Gastrocnemius medialis (tissue), 4 donors: Measurements from ENCODE around the gene TTPAL. TPM values are rescaled to one million over a fixed set of nuclear protein-coding genes. Genes with fewer than 3 reads are reported as not detected.

Experiments used
- ATAC-seq, 2 donors: fragments of 150-250 bp; one replicate each; pipeline ENCODE4 v1.9.1; 2016
- DNase-seq, 2 donors: peaks; one replicate each; pipeline ENCODE4 v3.0.0-alpha.2; 2019
- H3K27ac ChIP-seq, 4 donors: fragments of 200-600 bp; sonication (generic); 1 replicate in 1 of 4; 2 replicates in 3 of 4; pipeline ENCODE4 v1.5.1; 2016 to 2018; ENCODE audit warnings: mild to moderate bottlenecking in 2 of 4, moderate library complexity in 1 of 4
- H3K27me3 ChIP-seq, 3 donors: fragments of 200-600 bp; sonication (generic) in 2 of 3; 1 replicate in 1 of 3; 2 replicates in 2 of 3; pipeline versions ENCODE4 v1.5.1 to v1.6.0; 2016 to 2019; ENCODE audit warnings: mild to moderate bottlenecking in 1 of 3, moderate library complexity in 1 of 3
- H3K36me3 ChIP-seq, 2 donors: fragments of 200-600 bp; sonication (generic) in 1 of 2; one replicate each; pipeline ENCODE4 v1.5.1; 2017 to 2018
- H3K4me1 ChIP-seq, 2 donors: fragments of 200-600 bp; sonication (generic) in 1 of 2; one replicate each; pipeline ENCODE4 v1.5.1; 2016 to 2017; ENCODE audit warnings: mild to moderate bottlenecking in 2 of 2
- H3K4me3 ChIP-seq, 4 donors: fragments of 200-600 bp; sonication (generic) in 3 of 4; 1 replicate in 1 of 4; 2 replicates in 3 of 4; pipeline ENCODE4 v1.5.1; 2016 to 2019; ENCODE audit warnings: mild to moderate bottlenecking in 2 of 4
- H3K9me3 ChIP-seq, 3 donors: fragments of 200-600 bp; sonication (generic) in 2 of 3; 1 replicate in 1 of 3; 2 replicates in 2 of 3; pipeline ENCODE4 v1.5.1; 2016 to 2019
- CTCF ChIP-seq, 5 experiments: fragments of 450-650 bp in 3 of 5; fragments of 200-600 bp in 2 of 5; sonication (generic) in 2 of 5; IDR thresholded peaks in 4 of 5; conservative IDR thresholded peaks in 1 of 5; 1 replicate in 4 of 5; 2 replicates in 1 of 5; pipeline ENCODE4 v1.5.1; 2016 to 2019; ENCODE audit warnings: antibody characterized with exemption in 5 of 5, mild to moderate bottlenecking in 3 of 5, moderate library complexity in 3 of 5
- POLR2A ChIP-seq, 2 donors: fragments of 450-650 bp; IDR thresholded peaks; one replicate each; pipeline ENCODE4 v1.6.1; 2017; ENCODE audit warnings: antibody characterized with exemption in 2 of 2, mild to moderate bottlenecking in 2 of 2, moderate library complexity in 2 of 2
- in situ Hi-C, 4 donors: fragments of 200-750 bp; cut with MboI; loops; one replicate each; pipeline versions ENCODE4 v1.15.0 to v1.8.0; 2017; ENCODE audit warnings: low sequenced_read_pairs in 4 of 4
- intact Hi-C: fragments of 100-400 bp; cut with DNase I; formaldehyde crosslinking; loops from one replicate; pipeline ENCODE4 v1.15.1; 2023; ENCODE audit warnings: low total_unique reads
- total RNA-seq, 4 donors: library from RNA; depleted of rRNA; stranded (reverse); fragments of >200 nt; gene quantifications; one replicate each; pipeline versions ENCODE4 v1.1.0 to v1.2.3, GENCODE V29; 2016

The TTPAL gene
- total RNA-seq, 4 donors from 2014 or later: 3.5 to 5.0 (median 4.7) TPM

GRCh38 chr20:44521484-44522481, 46.1 kb downstream of the TTPAL start, which contains the start of gene SERINC3:
Gene SERINC3, minus strand, starts transcription at chr20:44522070. Its CDS starts 119 bp downstream, at chr20:44521951.
- peaks cover 42 to 49% of the 10 kb centered on the region in 2 donors for H3K4me1 ChIP-seq

DNA sequence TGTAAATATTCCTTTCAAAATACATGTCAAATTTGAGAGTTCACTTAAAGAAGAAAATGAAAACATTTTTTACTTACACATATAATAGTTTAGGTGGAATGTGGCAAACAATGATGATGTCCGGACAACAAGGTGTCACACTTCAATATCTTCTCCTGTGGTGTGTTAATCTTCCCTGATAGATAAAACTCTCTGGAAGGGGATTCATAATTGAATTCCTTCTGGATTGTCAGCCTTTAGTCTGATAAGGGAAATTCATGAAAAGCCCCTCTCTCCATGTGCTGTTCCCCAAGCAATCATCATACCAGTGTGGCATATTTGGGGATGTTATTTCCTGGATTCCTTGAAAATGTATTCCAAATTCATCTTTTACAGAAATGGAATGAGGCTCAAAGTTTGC, 47.2 kb downstream of the TTPAL start:
- Histone ChIP-seq H3K36me3 (peaks cover 0 to 7% of the 10 kb centered on the region in 2 donors), H3K9me3 (no peaks in the 10 kb centered on the region), H3K27ac (peak overlapping the region; percentile 98 to 100 (median 100)), H3K4me1 (peaks cover 31 to 38% of the 10 kb centered on the region in 2 donors), H3K27me3 (no peaks in the 10 kb centered on the region), H3K4me3 (no peak overlapping the region)
- intact Hi-C loops (loop anchor here (1.0 to 2.0 kb wide), 3 partner anchors 47 to 312 kb away; partner anchors contain the start of gene OSER1), in situ Hi-C loops (no loop called here)
- TF ChIP-seq POLR2A (IDR thresholded peaks at IDR 0.05): no peak
- no peak for TF ChIP-seq CTCF (IDR thresholded peaks at IDR 0.05 in 4 of 5, conservative IDR thresholded peaks at IDR 0.05 in 1 of 5)
- ATAC-seq (no peak), DNase-seq (no peak)

More at GRCh38 chr20:44521484-44522481, 46.1 kb downstream of the TTPAL start, which contains the start of gene SERINC3:
- Histone ChIP-seq H3K27me3 (no peaks in the 10 kb centered on the region), H3K4me3 (peak within 1 kb of the TSS; percentile 94 to 100 (median 98)), H3K36me3 (peaks cover 0 to 7% of the 10 kb centered on the region in 2 donors), H3K27ac (peak within 1 kb of the TSS; percentile 98 to 100 (median 100)), H3K9me3 (no peaks in the 10 kb centered on the region)
- TF ChIP-seq CTCF (IDR thresholded peaks at IDR 0.05 in 4 of 5, conservative IDR thresholded peaks at IDR 0.05 in 1 of 5) (no peak), POLR2A (IDR thresholded peaks at IDR 0.05) (peak; percentile 97)
- intact Hi-C loops (loop anchor here (1.0 to 2.0 kb wide), 5 partner anchors 21 to 311 kb away; partner anchors contain the start of genes FITM2 and OSER1), in situ Hi-C loops (no loop called here)
- ATAC-seq (peak; percentile 93 to 95), DNase-seq (peak; percentile 94 to 96)

DNA sequence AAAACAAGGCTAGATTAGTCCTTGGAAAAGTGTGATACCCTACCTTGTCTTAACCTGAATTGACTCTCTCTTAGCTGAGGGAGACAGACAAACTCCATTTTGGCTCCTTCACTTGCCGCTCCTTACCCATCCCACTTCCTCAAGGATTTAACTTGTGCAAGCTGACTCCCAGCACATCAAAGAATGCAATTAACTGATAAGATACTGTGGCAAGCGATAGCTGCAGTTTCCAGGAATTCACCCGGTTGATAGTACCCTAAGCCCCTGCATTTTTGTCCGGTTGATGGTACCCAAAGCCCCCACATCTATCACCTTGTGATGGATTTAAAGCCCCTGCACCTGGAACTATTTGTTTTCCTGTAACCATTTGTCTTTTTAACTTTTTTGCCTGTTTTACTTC, 48.1 kb downstream of the TTPAL start:
- intact Hi-C loops (loop anchor here (2.0 kb wide), 2 partner anchors 57 to 313 kb away; partner anchors contain the start of gene OSER1), in situ Hi-C loops (no loop called here)
- no peak for DNase-seq
- H3K4me1 ChIP-seq: peaks cover 25 to 29% of the 10 kb centered on the region in 2 donors
- peaks cover 0 to 7% of the 10 kb centered on the region in 2 donors for H3K36me3 ChIP-seq
- TF ChIP-seq POLR2A (IDR thresholded peaks at IDR 0.05): no peak
- ATAC-seq: no peak
- H3K27ac ChIP-seq: no peak overlapping the region
- no peaks in the 10 kb centered on the region for H3K27me3 ChIP-seq
- H3K4me3 ChIP-seq: no peak overlapping the region
- H3K9me3 ChIP-seq: no peaks in the 10 kb centered on the region

DNA sequence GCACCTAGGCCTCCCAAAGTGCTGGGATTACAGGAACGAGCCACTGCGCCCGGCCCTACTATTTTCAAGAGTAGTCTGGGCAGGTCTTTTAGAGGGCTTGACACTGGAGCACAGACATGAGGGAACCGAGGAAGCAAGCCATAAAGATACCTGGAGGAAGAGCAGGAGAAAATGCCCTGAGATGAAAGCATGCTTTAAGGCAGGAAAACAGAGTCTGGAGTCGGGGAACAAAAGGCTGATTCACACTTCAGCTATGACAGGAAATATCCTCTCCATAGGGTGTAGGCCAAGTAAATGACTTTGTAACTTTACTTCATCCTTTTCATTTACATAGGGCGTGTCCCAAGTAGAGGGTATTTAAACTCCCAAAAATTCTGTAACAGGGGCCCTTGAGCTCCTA, 50.5 kb downstream of the TTPAL start:
- Histone ChIP-seq H3K27me3 (no peaks in the 10 kb centered on the region), H3K4me3 (no peak overlapping the region), H3K36me3 (no peaks in the 10 kb centered on the region), H3K4me1 (peaks cover under 1 to 7% of the 10 kb centered on the region in 2 donors), H3K9me3 (no peaks in the 10 kb centered on the region), H3K27ac (no peak overlapping the region)
- in situ Hi-C loops (loop anchor here (25.0 kb wide), 2 partner anchors 139 to 211 kb away; partner anchors contain the start of gene KCNK15 (in 1 of the 4)), intact Hi-C loops (loop anchor here (1.0 kb wide), 1 partner anchor 24 kb away; no protein-coding TSS in a partner anchor)
- no peak for TF ChIP-seq CTCF (IDR thresholded peaks at IDR 0.05 in 4 of 5, conservative IDR thresholded peaks at IDR 0.05 in 1 of 5)
- no peak for TF ChIP-seq POLR2A (IDR thresholded peaks at IDR 0.05)
- no peak for ATAC-seq
- DNase-seq: no peak
